ENCODE results near the gene DUOX1.
"Not testable (repeated sequence)": the region's sequence is repeated elsewhere in the genome, so short reads cannot be mapped to it uniquely, and the experiment has no call there.

The DUOX1 gene

DNA sequence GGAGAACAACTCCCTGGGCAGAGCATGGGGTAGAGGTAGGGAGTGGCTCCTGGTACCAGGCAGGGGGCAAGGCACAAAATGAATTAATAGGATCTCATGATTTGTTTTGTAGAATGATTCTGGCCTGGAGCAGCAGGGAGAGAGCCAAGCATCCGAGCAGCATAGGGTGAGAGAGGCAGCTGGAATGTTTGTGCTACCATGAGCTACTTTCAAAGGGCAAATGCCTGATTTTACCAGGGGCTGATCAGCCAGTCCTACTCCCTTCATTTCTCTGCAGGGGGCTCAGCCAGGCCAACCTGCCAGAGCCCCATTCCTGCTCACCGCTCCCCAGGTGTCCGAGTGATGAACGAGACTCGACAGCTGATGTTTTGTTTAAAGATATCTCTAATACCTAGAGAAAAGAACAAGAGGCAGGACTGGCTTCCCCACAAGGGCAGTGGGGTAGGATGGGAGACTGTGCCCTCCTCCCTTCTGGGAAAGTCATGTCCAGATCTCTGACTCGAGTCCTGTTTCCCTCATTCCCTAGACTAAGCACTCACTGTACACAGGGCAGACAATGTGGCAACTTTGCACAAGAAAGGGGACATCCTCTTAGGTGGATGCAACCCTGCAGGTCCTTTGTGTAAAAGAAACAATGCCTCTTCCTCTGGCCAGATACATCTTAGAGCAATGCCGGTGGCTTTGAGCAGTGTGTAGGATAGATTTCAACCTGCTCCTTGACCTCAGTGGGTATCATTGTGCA is 28.7 kb upstream of the DUOX1 start:
- Histone ChIP-seq H3K27ac (ENCODE audit: low read length) (no peak overlapping the region), H2AFZ (ENCODE audit: low read depth, low read length) (no peak overlapping the region), H4K20me1 (ENCODE audit: insufficient read depth, low read length) (no peaks in the 10 kb centered on the region), H3K4me1 (ENCODE audit: insufficient read depth, low read length) (no peaks in the 10 kb centered on the region), H3K4me3 (ENCODE audit: low read depth in 1 of 2, low read length in 2 of 2) (no peak overlapping the region), H3K79me2 (ENCODE audit: insufficient read depth, low read length) (no peaks in the 10 kb centered on the region), H3K4me2 (ENCODE audit: insufficient read depth, low read length) (no peak overlapping the region), H3K27me3 (ENCODE audit: insufficient read depth, low read length, poor library complexity) (peaks cover 4% of the 10 kb centered on the region), H3K9me3 (ENCODE audit: insufficient read depth, low read length, severe bottlenecking) (no peaks in the 10 kb centered on the region), H3K36me3 (ENCODE audit: insufficient read depth, low read length) (no peaks in the 10 kb centered on the region), H3K9ac (ENCODE audit: low read depth, low read length) (no peak overlapping the region)
- TF ChIP-seq EZH2 (IDR thresholded peaks at IDR 0.05; ENCODE audit: borderline replicate concordance, low read depth, low read length, severe bottlenecking): no peak
- TF ChIP-seq, protein P1, sequence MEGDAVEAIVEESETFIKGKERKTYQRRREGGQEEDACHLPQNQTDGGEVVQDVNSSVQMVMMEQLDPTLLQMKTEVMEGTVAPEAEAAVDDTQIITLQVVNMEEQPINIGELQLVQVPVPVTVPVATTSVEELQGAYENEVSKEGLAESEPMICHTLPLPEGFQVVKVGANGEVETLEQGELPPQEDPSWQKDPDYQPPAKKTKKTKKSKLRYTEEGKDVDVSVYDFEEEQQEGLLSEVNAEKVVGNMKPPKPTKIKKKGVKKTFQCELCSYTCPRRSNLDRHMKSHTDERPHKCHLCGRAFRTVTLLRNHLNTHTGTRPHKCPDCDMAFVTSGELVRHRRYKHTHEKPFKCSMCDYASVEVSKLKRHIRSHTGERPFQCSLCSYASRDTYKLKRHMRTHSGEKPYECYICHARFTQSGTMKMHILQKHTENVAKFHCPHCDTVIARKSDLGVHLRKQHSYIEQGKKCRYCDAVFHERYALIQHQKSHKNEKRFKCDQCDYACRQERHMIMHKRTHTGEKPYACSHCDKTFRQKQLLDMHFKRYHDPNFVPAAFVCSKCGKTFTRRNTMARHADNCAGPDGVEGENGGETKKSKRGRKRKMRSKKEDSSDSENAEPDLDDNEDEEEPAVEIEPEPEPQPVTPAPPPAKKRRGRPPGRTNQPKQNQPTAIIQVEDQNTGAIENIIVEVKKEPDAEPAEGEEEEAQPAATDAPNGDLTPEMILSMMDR (IDR thresholded peaks at IDR 0.05; ENCODE audit: borderline replicate concordance, extremely low read depth, low read length, poor library complexity, severe bottlenecking): no peak
- DNase-seq: no peak
- no peak for ATAC-seq (ENCODE audit: insufficient read depth, low read depth)

DNA sequence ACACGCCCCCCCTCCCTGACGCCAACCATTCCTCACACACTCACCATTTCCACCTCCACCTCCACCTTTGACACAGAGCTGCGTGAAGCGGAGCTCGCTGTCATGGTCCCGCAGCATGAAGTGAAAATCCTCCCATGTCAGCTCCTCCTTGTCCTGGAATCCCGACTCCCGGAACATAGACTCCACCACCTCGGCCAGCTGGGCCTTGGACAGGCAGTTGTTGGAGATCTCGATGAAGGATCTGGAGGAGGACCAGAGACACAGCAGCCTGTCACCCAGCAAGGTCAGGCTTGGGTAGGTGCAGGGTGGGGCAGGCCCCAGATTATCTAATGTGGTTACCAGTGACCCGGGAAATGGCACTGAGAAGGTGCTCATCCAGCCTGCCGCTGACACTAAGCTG is 28.0 kb upstream of the DUOX1 start:
- Histone ChIP-seq H3K36me3 (ENCODE audit: insufficient read depth, low read length) (no peaks in the 10 kb centered on the region), H4K20me1 (ENCODE audit: insufficient read depth, low read length) (no peaks in the 10 kb centered on the region), H3K4me1 (ENCODE audit: insufficient read depth, low read length) (no peaks in the 10 kb centered on the region), H3K79me2 (ENCODE audit: insufficient read depth, low read length) (no peaks in the 10 kb centered on the region), H3K9ac (ENCODE audit: low read depth, low read length) (no peak overlapping the region), H2AFZ (ENCODE audit: low read depth, low read length) (no peak overlapping the region), H3K4me2 (ENCODE audit: insufficient read depth, low read length) (no peak overlapping the region), H3K27me3 (ENCODE audit: insufficient read depth, low read length, poor library complexity) (peaks cover 4% of the 10 kb centered on the region), H3K4me3 (ENCODE audit: low read depth in 1 of 2, low read length in 2 of 2) (no peak overlapping the region), H3K27ac (ENCODE audit: low read length) (no peak overlapping the region), H3K9me3 (ENCODE audit: insufficient read depth, low read length, severe bottlenecking) (no peaks in the 10 kb centered on the region)
- ATAC-seq (ENCODE audit: insufficient read depth, low read depth): no peak
- no peak for DNase-seq
- TF ChIP-seq EZH2 (IDR thresholded peaks at IDR 0.05; ENCODE audit: borderline replicate concordance, low read depth, low read length, severe bottlenecking): no peak
- TF ChIP-seq, protein P1 (IDR thresholded peaks at IDR 0.05; ENCODE audit: borderline replicate concordance, extremely low read depth, low read length, poor library complexity, severe bottlenecking): no peak

DNA sequence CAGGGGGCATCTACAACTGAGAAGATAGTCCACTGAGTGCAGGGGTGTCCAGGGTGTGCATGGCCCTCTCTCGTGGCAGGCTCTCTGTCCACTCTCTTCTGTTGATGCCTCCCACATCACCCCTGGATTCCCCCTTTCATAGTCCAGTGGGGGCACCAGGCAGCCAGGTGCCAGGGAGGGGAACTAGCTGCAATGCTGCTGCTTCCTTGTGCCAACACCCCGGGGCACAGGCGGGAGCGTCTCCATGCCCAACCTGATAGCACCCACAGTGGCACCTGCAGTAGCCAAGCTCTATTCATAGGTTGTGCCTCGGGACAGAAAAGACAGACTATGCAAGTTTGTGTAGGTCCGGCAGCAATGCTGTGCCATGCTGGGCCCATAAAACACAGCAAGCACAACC is 27.6 kb upstream of the DUOX1 start:
- no peak overlapping the region for H3K4me3 ChIP-seq (ENCODE audit: low read depth in 1 of 2, low read length in 2 of 2)
- no peak for ATAC-seq (ENCODE audit: insufficient read depth, low read depth)
- no peaks in the 10 kb centered on the region for H3K36me3 ChIP-seq (ENCODE audit: insufficient read depth, low read length)
- H3K4me2 ChIP-seq (ENCODE audit: insufficient read depth, low read length): no peak overlapping the region
- no peak overlapping the region for H3K27ac ChIP-seq (ENCODE audit: low read length)
- no peak for DNase-seq
- H3K4me1 ChIP-seq (ENCODE audit: insufficient read depth, low read length): no peaks in the 10 kb centered on the region
- H4K20me1 ChIP-seq (ENCODE audit: insufficient read depth, low read length): no peaks in the 10 kb centered on the region
- H3K9ac ChIP-seq (ENCODE audit: low read depth, low read length): no peak overlapping the region
- peaks cover 4% of the 10 kb centered on the region for H3K27me3 ChIP-seq (ENCODE audit: insufficient read depth, low read length, poor library complexity)
- no peak overlapping the region for H2AFZ ChIP-seq (ENCODE audit: low read depth, low read length)
- TF ChIP-seq EZH2 (IDR thresholded peaks at IDR 0.05; ENCODE audit: borderline replicate concordance, low read depth, low read length, severe bottlenecking): no peak
- TF ChIP-seq, protein P1 (IDR thresholded peaks at IDR 0.05; ENCODE audit: borderline replicate concordance, extremely low read depth, low read length, poor library complexity, severe bottlenecking): no peak
- H3K79me2 ChIP-seq (ENCODE audit: insufficient read depth, low read length): no peaks in the 10 kb centered on the region
- no peaks in the 10 kb centered on the region for H3K9me3 ChIP-seq (ENCODE audit: insufficient read depth, low read length, severe bottlenecking)

DNA sequence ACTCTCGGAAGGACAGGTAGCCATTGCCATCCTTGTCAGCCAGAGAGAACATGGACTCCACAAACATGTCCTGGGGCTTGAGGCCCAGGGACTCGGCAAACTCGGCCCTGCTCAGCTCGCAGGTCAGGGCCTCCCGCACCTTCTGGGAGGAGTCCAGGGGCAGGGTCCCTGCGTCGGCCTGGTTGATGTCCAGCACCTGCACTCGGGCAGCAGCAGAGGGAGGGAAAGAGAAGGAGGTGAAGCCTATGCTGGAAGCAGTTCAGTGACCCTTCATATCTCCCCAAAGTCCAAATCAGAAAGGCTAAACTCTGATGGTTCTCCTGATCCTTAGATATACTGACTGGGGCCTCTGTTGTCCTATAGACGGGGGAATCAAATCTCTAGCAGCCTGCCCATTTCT is 25.6 kb upstream of the DUOX1 start:
- not testable (repeated sequence) for DNase-seq; H3K79me2 ChIP-seq (ENCODE audit: insufficient read depth, low read length); H3K9ac ChIP-seq (ENCODE audit: low read depth, low read length); H3K27me3 ChIP-seq (ENCODE audit: insufficient read depth, low read length, poor library complexity); H3K9me3 ChIP-seq (ENCODE audit: insufficient read depth, low read length, severe bottlenecking); H4K20me1 ChIP-seq (ENCODE audit: insufficient read depth, low read length); H3K36me3 ChIP-seq (ENCODE audit: insufficient read depth, low read length); H2AFZ ChIP-seq (ENCODE audit: low read depth, low read length); H3K4me2 ChIP-seq (ENCODE audit: insufficient read depth, low read length); ATAC-seq (ENCODE audit: insufficient read depth, low read depth); H3K27ac ChIP-seq (ENCODE audit: low read length); H3K4me1 ChIP-seq (ENCODE audit: insufficient read depth, low read length); H3K4me3 ChIP-seq (ENCODE audit: low read depth in 1 of 2, low read length in 2 of 2)
